GM10266 (cell line): ENCODE results near the gene CSRP3.

Experiments
- DNase-seq: peaks from one replicate; pipeline ENCODE4 v3.0.0; 2012; ENCODE audit errors: extremely low spot score
- CTCF ChIP-seq: IDR thresholded peaks from 2 replicates; pipeline ENCODE4 v1.5.1; 2012; ENCODE audit warnings: mild to moderate bottlenecking, low read depth; ENCODE audit not compliant: control insufficient read depth, insufficient read depth; ENCODE audit errors: missing control alignments

The CSRP3 gene

GRCh38 chr11:19209617-19210370, 8.0 kb upstream of the CSRP3 start:
- no peak for DNase-seq
- TF ChIP-seq CTCF: no peak

DNA sequence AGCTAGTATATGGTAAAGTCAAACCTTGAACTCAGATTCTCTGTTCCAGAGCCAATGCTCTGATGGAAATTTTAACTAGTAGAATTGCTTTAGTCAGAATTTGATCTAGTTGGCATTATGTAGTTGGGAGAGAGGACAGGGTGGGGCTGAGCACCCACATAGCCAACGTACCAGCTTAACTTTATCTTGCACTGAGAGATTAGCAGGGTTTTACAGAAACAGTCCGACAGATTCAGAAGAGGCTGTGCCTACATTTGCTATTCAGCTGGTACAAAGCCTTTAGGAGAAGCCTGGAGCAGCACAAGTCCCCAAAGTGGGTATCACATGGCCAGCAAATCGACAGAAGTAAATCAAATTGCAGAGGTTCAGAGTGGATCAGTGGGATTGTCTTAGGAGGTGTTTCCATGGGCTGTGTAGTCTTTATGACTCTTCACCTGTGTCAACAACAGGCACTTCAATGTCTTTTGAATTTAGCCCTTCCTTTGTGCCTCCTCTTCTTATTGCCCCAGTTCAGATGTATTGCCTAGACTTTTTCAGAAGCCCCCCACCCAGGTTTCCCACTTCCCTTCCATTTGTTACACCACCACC, 7.3 kb upstream of the CSRP3 start:
- no peak for DNase-seq
- no peak for TF ChIP-seq CTCF

- DNase-seq: no peak
- no peak for TF ChIP-seq CTCF
Observed at GRCh38 chr11:19208181-19208580, 6.4 kb upstream of the CSRP3 start.

DNA sequence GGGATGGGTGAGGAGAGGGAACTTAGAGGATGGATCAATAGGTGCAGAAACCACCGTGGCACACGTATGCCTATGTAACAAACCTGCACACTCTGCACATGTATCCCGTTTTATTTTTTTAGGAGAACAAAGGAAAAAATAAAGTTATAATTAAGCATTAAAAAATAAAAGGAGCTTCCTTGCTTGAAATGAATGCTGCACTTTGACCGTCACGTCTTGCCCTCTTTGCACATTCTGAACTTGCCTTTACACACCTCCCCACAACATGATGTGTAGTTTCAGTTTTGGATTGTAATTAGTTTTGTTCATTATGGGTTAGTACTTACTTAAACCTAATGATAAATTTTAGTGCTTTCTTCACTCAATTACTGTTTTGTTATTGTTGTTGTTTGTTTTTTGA, 3.1 kb upstream of the CSRP3 start:
- DNase-seq: no peak
- TF ChIP-seq CTCF: no peak

GRCh38 chr11:19200410-19201201, 1.2 kb downstream of the CSRP3 start:
- TF ChIP-seq CTCF: no peak
- no peak for DNase-seq

GRCh38 chr11:19199771-19200170, 2.0 kb downstream of the CSRP3 start:
- TF ChIP-seq CTCF: no peak
- no peak for DNase-seq

DNA sequence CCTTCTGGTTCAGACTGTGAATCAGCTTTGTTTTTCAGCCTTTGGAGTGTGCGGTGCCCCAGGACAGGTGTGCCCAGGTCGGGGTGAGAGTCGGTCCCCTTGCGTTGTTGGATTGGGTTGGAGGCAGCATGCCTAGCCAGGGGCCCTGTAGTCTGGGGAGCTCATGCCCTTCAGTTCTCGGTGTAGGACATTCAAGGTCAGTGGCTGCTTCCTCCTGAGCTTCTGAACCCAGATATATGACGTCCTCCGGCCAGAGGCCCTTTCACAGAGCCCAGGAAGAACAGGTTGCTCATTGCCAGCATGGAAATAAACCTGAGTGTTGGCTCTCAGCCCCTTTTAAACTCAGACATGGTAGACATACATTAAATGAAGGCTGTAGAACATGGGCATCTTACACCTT, 2.7 kb downstream of the CSRP3 start:
- DNase-seq: no peak
- no peak for TF ChIP-seq CTCF
